Fibroblast of skin of right biceps (primary cell): ENCODE results near the gene CD164L2.

Experiments
- DNase-seq: peaks from one replicate; pipeline ENCODE4 v3.0.0-alpha.2; 2013

CD164L2 gene

DNA sequence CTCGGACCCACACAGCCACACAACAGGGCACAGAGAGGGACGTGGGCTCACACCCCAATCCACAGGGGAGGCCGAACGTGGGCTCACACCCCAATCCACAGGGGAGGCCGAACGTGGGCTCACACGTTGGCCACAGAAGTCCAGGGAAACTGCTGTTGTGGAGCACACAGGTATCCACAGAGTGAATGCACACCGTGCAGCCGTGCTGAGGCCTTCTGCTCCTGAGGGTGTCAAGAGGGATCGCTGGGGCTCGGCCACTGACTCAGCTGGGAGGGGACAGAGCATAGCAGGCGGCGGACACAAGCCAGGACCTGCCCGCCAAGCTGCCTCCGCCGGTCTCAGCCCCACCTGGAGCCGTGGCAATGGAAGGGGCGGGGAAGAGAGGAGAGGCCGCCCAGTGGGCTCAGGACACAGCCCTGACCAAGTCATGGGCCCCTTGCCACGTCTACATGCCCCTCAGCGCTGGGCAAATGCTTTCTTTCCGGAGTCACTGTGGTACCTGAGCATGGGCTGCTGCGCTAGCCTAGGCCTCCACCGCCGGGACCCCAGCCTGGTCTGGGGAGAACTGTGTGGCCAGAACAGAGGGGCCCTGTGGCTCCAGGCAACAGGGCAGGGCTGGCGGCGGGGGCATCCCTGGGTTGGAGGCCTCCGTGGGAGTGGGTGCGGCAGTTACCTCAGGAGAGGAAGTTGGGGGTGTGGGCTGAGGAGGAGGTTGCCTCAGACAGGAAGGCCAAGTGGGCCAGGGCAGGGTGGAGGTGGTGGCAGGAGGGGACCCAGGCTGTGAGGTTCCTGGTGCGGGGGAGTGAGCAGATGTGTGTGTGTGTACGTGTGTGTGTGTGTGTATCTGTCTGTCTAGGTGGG lies 40.1 kb downstream of the CD164L2 start:
- DNase-seq: no peak

DNA sequence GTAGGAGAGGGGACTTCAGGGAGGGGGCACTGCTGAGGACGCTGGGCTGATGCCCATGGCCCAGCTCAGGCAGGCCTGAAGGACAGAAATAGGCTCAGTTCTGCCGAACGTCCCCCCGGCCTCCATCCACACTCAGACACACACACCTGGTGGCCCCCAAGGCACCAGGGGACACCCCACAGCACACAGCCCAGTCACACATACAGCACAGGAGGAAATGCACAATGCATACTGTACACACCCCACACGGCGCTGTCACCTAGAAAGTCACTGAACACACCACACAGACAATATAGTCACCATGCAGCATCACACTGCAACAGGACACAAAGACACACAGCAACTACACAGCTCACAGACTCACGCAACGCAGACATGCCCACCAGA lies 40.7 kb downstream of the CD164L2 start:
- no peak for DNase-seq

DNA sequence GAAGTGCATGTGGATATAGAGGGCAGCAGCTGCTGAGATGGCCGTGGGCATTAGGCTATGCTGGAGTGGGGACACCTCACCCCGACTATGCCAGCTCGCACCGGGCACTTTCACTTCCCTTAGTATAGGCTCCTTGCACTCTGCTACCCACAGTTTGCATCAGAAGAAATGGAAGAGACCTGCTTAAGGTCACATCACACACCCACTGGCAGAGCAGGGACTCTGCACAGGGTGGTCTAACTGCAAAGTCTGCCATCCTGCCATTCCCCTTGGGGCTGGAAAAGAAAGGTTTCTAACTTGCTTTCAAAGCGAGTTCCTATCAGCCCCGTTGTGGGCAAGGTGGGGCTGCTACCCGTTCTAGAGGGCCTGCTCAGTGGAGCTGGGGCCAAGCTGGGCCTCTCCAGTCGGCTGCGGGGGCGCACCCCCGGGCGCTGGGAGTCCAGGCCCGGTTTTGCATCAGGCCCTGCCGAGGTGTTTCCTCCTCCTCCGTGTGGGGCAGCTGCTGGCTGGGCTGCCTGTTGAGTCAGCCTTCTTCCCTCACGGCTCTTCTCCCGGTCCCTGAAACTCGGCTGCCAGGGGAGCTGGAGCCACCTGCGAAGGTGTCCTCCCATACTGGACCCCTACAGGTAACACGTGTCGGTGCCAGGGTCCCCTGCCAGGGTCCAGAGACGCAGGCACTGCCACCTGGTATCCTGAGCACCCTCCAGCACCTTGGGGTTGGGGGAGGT lies 41.4 kb downstream of the CD164L2 start, which contains the start of gene SYTL1:
Gene SYTL1, plus strand, starts transcription at position 498 of the 728 bp plus-strand sequence. CDS start 3,313 bp downstream, outside the sequence.
- DNase-seq: peak; percentile 74

DNA sequence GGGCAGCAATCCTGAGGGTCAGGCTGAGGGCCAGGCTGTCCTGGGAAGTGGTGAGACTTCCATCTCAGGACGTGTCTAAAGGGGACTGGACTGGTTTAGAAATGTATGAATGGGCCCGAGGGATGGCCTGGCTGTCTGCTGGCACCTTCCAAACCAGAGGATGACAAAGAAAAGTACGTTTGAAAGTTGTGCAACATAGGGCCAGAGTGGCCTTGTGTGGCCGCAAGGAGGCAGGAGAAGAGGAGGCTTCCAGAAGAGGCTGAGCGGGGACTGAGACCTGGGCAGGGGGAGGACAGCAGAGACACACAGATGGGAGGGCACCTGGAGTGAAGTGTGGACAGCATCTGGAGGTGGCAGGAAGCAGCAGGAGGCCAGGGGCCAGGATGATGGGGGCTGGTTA lies 43.9 kb downstream of the CD164L2 start:
- no peak for DNase-seq

DNA sequence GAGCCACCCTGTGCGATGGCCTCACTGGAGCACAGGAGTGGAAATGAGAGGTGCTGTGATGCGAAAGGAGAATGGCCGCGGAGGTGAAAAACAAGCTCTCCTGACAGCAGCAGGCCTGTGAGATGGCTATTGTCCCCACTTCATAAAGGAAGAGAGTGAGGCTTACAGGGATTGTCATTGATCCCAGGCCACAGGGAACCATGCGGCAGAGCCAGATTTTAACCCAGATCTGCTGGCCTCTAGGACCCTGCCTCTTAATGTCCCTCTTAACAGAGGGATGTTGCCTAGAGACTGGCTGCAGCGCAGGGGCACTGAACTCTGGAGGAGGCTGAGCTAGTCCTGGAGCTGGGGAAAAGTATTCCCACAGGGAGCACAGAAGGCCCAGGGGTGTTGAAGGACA lies 44.4 kb downstream of the CD164L2 start:
- DNase-seq: no peak

DNA sequence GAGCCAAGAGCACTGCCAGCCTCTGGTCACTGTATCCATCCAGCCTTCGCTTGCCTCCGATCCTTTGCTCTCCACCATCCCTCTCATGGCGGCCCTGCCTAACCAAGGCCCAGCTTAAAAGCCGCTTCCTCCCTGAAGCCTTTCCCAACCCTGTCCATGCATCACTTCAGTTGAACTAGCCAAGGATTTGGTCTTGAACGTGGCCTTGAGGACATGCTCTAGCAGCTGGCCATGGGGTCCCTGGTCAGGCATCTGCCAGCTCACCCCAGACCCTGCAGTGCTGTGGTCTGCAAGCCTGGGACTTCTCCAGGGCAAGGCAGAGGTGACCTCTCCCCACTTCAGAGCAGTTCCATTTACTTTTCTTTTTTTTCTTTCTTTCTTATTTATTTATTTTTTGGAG lies 46.4 kb downstream of the CD164L2 start:
- no peak for DNase-seq

DNA sequence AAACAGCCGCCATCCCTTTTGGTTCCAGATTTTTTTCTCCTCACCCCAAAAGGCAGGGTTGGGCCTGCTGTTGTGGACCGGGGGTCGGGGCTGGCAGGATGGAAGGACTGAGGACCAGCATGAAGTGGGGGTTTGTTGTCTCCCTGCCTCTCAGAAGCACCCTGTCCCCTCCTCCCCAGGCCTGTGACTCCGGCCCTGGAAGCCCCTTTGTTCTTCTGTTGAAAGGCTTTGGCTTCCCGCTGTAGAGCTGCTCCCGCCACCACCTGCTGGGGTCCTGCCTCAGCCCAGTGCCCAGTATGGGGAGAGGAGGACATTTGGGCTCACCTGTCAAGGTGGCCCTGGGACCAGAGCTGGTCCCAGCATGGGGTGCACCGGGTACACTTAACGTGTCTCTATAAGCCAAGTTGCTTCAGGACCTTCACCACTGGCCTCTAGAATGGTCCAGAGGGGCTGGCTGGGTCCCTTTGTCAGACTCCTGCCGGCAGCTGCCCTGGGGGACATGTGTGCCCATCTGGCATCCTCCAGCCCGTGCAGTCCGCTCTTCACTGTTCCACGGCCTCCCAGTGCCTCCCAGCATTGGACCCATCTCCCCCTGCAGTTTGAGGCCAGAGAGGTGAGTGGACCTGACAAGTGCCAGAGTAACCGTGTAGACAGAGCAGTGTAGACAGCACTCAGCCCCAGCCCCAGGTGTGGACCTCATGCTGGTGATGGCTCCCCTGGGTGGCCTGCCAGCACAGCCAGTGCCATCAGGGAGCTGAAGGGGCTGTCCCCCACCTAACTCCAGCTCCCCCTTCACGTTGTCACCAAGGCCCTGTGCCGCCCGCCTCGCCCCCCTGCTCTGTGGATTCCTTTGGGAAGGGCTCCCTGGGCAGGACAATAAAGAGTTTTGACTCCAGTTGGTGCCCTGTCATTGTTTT lies 47.4 kb downstream of the CD164L2 start:
- DNase-seq: no peak

DNA sequence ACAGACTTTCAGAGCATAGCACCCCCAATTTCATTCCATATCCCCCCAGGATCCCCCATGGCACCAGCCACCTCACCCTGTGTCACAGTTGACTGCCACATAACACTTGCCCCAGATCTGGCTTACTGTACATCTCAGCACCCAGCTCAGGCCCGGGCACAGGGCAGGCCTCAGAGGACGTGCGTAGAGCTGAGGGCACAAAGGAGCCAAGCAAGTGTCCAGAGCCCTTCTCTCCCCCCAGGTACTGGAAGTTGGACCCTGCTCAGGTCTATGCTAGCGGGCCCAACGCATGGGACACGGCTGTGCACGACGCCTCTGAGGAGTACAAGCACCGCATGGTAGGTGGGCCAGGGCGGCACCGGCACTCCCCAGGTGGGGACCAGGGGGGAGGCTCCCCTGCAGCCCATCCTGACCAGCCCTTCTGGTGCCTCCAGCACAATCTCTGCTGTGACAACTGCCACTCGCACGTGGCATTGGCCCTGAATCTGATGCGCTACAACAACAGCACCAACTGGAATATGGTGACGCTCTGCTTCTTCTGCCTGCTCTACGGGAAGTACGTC lies 49.3 kb downstream of the CD164L2 start:
- DNase-seq: no peak

DNA sequence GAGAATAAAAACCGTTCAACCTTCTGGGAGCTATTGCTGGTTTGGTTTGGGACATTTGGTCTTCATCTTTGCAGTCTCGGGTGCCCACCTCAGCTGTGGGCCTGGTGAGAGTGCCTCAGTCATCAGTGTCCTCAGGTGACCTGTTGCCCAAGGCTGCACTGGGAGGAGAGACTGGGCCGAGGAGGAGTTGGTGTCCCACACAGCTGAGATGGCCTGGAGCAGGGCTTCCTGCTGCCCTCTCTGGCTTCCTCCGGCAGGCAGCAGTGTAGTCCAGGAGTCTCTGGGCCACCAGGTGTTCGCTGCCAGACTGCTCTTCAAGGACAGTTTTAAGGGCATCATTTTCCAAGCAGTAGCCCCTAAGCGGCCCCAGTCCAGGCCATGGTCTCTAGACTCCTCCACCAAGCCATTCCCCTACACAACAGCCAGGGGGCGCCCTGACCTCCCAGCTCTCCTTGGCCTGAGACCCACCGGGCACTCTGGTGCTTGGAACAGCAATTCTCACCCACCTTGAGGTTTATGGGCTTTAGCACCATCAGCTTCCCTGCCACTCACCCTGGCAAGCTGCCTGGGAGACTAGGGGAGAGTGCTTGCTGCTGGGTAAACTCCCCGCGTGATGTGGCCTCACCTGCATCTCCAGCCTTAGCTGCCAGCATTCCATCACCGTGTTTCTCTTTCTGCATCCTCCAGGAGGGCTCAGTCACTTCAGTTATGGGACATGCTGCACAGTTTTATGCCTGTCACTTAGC lies 50.4 kb downstream of the CD164L2 start:
- peak; percentile 36 for DNase-seq

DNA sequence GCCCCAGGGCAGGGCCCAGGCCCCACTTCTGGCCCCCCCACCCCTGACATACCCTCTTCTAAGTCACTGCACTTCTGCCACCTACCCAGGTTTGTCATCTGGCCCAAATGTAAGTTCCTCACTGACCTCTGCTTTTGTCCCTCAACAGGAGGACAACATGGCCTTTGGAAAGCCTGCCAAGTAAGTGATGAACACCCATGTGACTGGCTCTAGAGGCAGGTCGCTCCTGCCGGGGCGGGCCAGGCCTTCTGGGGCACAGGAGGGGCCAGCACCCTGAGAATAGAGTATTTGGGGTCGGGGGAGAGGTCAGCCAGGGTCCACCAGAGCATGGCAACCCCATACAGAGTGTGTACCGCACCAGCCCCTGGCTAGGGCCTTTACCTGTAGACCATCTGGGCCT lies 51.2 kb downstream of the CD164L2 start:
- DNase-seq: no peak

DNA sequence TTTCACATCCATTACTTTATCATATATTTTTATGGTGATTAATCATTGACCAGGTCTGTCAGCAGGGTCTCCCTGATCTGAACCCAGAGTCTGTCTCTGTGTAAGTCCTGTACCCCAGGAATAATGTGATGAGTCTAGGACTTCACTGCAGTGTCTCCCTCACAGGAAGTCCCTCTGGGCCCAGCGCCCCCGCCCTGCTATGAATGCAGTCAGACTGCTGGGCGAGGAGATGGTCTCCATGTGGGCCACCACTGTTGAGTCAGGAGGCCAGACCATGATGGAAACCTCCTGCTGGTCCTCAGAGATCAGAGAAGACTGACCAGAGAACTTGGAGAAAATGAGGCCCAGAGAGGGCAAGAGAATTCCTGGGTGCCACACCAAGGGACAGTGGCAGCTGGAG lies 51.7 kb downstream of the CD164L2 start:
- no peak for DNase-seq

DNA sequence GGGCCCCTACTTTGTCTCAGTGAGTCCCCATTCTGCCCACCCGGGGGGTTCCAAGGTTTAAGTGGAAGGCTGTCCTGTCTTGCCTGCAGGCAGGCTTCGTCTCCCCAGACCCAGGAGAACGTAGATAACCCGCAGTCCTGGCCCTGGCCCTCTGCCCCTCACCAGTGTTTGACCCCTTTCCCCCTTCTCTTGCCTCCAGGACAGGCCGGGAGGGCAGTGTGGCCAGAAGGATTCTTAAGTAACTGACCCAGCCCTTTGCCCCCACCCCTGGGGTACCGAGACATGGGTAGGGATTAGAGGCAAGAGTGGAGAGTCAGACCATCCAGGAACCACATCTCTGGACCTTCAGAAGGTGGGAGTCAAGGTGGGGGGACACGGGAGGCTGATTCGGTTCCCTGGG lies 52.3 kb downstream of the CD164L2 start:
- DNase-seq: no peak
